Measurements from ENCODE around the gene PGRMC2.
A peak's percentile ranks its signal among the peaks of the same experiment; 100 is the strongest.

The PGRMC2 gene

GRCh38 chr4:128287141-128287870 is at the start of gene PGRMC2:
TSS of gene PGRMC2 (minus strand) at chr4:128287813. CDS start at chr4:128287790, 23 bp downstream.
- peaks cover 26% of the 10 kb centered on the region for H3K4me1 Mint-ChIP-seq
- peak within 1 kb of the TSS; percentile 96 to 98 (median 98) for H3K4me3 Mint-ChIP-seq
- no peaks in the 10 kb centered on the region for H3K9me3 Mint-ChIP-seq
- peaks cover 28% of the 10 kb centered on the region for H3K36me3 Mint-ChIP-seq (ENCODE audit: low read depth)
- no peak for TF ChIP-seq CTCF (IDR thresholded peaks at IDR 0.05; ENCODE audit: unreplicated experiment in 3 of 3)
- H3K27ac Mint-ChIP-seq, result peak within 1 kb of the TSS; percentile 84 to 94 (median 94)
- H3K27me3 Mint-ChIP-seq (ENCODE audit: low read depth), result no peaks in the 10 kb centered on the region

- Mint-ChIP-seq H3K4me1 (no peaks in the 10 kb centered on the region), H3K9me3 (no peaks in the 10 kb centered on the region), H3K4me3 (no peak overlapping the region), H3K36me3 (ENCODE audit: low read depth) (no peaks in the 10 kb centered on the region), H3K27ac (no peak overlapping the region), H3K27me3 (ENCODE audit: low read depth) (no peaks in the 10 kb centered on the region)
- TF ChIP-seq CTCF (IDR thresholded peaks at IDR 0.05; ENCODE audit: unreplicated experiment in 3 of 3), result no peak
These were observed 47.9 kb upstream of the PGRMC2 start for GRCh38 chr4:128335541-128335940.

GRCh38 chr4:128334256-128334655 is 46.6 kb upstream of the PGRMC2 start:
- no peak overlapping the region for H3K4me3 Mint-ChIP-seq

GRCh38 chr4:128333309-128334018 is 45.9 kb upstream of the PGRMC2 start:
- H3K36me3 Mint-ChIP-seq (ENCODE audit: low read depth), result no peaks in the 10 kb centered on the region
- no peak for TF ChIP-seq CTCF (IDR thresholded peaks at IDR 0.05; ENCODE audit: unreplicated experiment in 3 of 3)
- no peaks in the 10 kb centered on the region for H3K27me3 Mint-ChIP-seq (ENCODE audit: low read depth)
- no peaks in the 10 kb centered on the region for H3K9me3 Mint-ChIP-seq
- H3K27ac Mint-ChIP-seq, result no peak overlapping the region
- no peak overlapping the region for H3K4me3 Mint-ChIP-seq
- no peaks in the 10 kb centered on the region for H3K4me1 Mint-ChIP-seq

More at GRCh38 chr4:128334256-128334655, 46.6 kb upstream of the PGRMC2 start:
- Mint-ChIP-seq H3K27ac (no peak overlapping the region), H3K36me3 (ENCODE audit: low read depth) (no peaks in the 10 kb centered on the region), H3K9me3 (no peaks in the 10 kb centered on the region), H3K27me3 (ENCODE audit: low read depth) (no peaks in the 10 kb centered on the region), H3K4me1 (no peaks in the 10 kb centered on the region)
- no peak for TF ChIP-seq CTCF (IDR thresholded peaks at IDR 0.05; ENCODE audit: unreplicated experiment in 3 of 3)

- Mint-ChIP-seq H3K27me3 (ENCODE audit: low read depth) (no peaks in the 10 kb centered on the region), H3K4me3 (no peak overlapping the region), H3K36me3 (ENCODE audit: low read depth) (no peaks in the 10 kb centered on the region), H3K9me3 (no peaks in the 10 kb centered on the region), H3K27ac (no peak overlapping the region), H3K4me1 (no peaks in the 10 kb centered on the region)
- no peak for TF ChIP-seq CTCF (IDR thresholded peaks at IDR 0.05; ENCODE audit: unreplicated experiment in 3 of 3)
These were observed 44.5 kb upstream of the PGRMC2 start for GRCh38 chr4:128332081-128332480.

Data from nephron (organoid).